Left ventricle myocardium superior (tissue), 1 donor: ENCODE measurements around the gene GALNT4. TPM values are rescaled to one million over a fixed set of nuclear protein-coding genes. Genes with fewer than 3 reads are reported as not detected.
A peak's percentile ranks its signal among the peaks of the same experiment; 100 is the strongest.

Experiments used
- ATAC-seq: fragments of 200-7000 bp; cut with Tn5 transposase; one replicate; pipeline ENCODE4 v1.9.1; 2020; ENCODE audit warnings: mild to moderate bottlenecking, moderate library complexity
- DNase-seq: peaks from one replicate; pipeline ENCODE4 v3.0.0-alpha.2; 2020
- intact Hi-C: fragments of 100-400 bp; cut with micrococcal nuclease; formaldehyde crosslinking; loops from one replicate; pipeline ENCODE4 v1.11.0; 2022
- total RNA-seq: library from RNA; stranded (reverse); fragmentation: NEBNext Ultra II Directional; extraction: Animal tissue kit (Norgen Biotek cat#: 25700); gene quantifications from one replicate; pipeline ENCODE4 v1.2.1, GENCODE V29; 2021
- donor health status: DM: no; HTN: yes; CAD: no; lungs with severe emphysema.

The GALNT4 gene
- total RNA-seq, 1 donor from 2014 or later, result 1.8 TPM

DNA sequence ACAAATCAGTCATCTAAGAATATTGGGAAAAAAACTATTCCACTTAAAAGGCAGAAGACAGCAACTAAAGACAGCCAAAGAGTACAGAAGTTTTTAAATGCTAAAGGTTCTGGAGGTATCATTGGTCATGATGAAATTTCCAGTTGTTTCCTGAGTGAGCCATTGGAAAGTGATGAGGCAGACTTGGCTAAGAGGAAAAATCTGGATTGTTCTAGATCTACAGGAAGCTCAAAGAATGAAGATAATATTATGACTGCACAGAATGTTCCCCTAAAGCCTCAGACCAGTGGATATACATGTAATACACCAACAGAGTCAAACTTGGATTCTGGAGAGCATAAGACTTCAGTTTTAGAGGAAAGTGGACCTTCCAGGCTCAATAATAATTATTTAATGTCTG lies 22.8 kb downstream of the GALNT4 start:
- intact Hi-C loops, result no loop called here
- ATAC-seq, result no peak
- no peak for DNase-seq

DNA sequence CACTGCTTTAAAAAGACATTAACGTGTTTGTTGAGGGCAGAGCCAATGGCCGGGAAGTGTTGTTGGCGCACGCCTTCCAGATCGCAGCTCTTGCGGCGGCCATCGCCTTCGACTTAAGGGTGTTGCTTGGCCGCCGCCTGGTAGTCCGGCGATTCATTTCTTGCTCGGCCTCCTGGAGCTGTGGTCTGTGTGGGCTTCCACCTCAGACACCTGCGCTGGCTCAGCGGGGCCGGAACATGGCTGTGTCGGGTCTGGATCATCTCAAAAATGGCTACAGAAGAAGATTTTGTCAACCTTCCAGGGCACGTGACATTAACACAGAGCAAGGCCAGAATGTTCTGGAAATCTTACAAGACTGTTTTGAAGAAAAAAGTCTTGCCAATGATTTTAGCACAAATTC lies 24.7 kb downstream of the GALNT4 start:
- intact Hi-C loops, result no loop called here
- DNase-seq, result no peak
- no peak for ATAC-seq

DNA sequence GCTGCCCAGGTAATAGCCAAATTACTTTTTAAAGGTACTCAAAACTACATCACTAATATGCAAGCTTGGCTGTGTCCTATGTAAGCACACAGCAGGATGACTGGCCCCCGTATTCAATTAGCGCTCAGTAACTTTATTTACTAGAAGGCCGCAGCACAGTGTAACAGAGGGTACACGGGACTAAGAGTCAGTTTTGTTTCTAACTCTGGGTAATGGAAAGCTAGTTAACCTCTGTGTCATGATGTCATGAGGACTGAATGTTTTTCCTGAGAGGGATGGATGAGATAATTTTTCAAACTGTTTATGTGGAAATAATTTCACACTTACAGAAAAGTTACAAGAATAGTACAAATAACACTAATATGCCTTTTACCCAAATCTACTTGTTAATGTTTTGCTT lies 27.1 kb downstream of the GALNT4 start:
- ATAC-seq (peak; percentile 87), DNase-seq (no peak)
- intact Hi-C loops, result no loop called here

DNA sequence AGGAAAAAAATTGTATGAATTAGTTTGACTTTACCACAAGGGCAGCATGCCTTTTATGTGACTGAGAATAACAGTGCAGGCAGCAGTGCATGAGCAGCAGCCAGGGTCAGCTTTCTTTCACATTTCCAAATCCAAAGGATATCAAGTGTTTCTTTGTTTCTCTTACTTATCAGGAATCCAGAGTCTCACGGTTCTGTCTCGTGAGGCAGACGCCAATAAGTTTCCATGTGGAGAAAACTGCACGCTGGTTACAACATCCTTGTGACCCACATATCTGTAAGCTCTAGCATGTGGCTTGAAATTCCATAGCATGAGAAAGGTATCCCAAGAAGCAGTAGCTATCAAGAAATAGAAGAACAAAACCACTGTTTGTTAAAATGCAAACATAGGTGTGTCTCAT lies 27.6 kb downstream of the GALNT4 start:
- intact Hi-C loops, result no loop called here
- ATAC-seq (peak; percentile 89), DNase-seq (no peak)

DNA sequence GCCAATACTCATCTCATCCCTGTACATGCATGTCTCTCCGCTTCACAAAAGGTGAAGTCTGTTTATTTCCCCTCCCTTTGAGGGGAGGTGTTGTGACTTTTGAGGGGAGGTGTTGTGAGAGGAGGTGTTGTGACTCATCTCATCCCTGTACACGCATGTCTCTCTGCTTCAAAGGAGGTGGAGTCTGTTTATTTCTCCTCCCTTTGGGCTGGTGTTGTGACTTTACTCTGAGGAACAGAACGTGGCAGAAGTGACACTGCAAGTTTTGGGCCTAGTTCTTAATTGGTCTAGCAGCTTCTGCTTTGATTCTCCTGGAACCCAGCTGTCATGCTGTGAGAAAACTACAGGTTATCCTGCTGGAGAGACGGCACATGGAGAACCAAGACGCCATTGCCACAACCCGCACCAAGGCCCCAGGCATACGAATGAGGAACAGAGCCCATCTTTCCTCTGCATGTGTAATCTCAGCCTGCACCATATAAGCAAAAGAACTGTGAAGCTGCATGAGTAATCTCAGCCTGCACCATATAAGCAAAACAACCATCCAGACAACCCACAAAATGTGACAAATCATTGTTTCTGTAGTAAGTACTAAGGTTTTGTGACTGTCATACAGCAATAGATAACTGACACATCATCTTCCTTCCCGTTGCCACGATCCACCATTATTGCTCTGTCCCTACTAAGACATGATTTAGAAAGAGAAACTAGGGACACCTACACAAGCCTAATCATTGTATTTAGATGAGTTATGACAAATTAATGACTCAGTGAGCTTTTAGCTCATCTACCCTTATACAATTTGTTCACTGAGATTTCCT lies 30.0 kb downstream of the GALNT4 start:
- DNase-seq, result no peak
- intact Hi-C loops, result no loop called here
- ATAC-seq, result no peak

DNA sequence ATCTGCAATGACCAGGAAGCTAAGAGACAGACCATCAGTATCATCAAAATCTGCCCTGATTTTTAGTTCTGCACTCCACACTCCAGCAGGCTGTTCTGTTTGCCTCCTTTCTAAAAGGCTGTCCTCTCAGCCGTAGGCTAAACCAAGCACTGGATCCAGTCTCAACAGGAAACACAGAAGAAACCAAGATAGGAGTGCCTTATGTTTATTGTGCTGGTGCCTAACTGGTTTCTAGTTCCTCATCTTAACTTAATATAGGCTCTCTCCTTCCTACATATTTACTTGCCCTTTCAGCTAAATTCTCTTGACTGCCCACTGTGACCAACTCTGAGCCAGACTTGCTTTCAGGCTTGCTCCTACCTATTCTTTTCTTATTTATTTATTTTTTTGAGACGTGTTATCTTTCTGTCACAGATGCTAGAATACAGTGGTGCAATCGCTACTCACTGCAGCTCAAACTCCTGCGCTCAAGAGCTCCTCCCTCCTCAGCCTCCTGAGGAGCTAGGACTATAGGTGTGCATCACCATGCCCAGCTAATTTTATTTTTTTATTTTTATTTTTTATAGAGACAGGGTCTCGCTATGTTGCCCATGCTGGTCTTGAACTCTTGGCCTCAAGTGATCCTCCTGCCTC lies 30.8 kb downstream of the GALNT4 start:
- no peak for ATAC-seq
- intact Hi-C loops, result no loop called here
- no peak for DNase-seq

DNA sequence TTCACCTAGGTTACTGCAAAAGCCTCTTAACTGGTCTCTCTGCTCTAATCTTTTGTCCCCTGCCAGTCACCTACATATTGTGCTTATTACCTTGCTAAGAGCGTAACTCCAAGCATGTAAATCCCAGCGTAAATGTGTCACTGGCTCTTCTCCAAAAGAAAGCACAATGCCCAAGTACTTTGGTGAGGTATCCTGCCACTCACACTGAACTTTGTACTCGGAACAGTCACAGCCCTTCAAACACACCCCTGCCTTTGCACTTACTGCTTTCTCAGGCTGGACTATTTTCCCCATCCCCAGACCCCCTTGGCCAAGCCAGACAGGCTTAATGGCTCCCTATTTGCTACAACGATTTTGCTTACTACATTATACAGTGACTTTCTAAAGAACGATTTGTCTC lies 31.7 kb downstream of the GALNT4 start:
- intact Hi-C loops, result no loop called here
- no peak for ATAC-seq
- no peak for DNase-seq

DNA sequence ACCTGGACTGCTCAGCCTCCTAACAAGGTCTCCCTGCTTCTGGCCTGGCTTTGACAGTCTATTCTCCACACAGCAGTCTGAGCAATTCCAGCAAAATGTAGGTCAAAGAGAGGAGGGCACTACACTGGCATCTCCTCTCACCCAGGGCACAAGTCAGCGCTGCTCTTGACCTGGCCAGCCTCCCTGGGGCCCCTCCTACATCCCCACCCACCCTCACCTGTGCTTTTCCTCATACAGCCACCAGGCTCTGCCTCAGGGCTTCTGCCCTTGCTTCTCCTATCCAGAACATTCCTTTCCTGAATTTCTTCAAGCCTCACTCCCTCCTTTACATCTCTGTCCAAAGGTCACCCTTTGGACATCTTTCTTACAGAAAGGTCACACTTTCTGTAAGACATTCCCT lies 33.7 kb downstream of the GALNT4 start:
- ATAC-seq (no peak), DNase-seq (no peak)
- intact Hi-C loops, result no loop called here

DNA sequence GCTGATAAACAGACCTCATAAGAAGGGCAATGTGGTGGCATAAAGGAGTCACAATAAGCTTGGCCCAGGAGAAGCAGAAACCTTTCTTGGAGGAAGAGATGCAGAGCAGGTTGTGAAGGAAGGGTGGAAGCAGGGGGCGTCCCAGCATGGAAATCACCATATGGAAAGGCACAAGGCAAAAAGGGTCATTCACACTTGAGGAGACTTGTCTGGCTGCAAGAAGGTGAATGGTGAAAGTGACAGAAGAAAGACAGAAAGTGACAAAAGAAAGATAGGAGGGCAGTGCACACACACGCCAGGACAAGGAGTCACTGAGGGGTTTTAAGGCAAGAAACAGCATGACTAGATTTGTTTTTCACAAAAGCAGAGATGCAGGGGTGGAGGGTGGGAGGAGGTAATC lies 38.3 kb downstream of the GALNT4 start:
- intact Hi-C loops, result no loop called here

DNA sequence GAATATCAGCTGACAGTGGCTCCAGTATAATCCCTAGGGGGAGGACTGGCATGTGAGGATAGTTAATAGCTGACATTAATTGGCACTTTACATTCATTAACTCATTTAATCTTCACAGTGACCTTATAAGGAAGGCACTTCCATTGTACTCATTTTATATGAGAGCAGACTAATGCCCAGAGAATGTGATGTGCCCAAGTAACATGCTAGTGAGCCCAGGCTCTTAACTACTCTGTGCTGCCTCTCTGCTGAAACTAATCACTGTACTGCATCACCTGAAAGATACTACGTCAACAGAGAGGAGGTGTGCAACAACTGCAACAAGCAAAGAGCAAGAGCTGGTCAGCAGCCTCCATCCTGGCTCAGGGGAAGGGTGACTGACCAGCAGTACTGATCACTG lies 40.1 kb downstream of the GALNT4 start:
- DNase-seq, result no peak
- intact Hi-C loops, result no loop called here
- ATAC-seq, result no peak

More for the DNA sequence above, 38.3 kb downstream of the GALNT4 start:
- DNase-seq, result no peak
- ATAC-seq, result no peak

DNA sequence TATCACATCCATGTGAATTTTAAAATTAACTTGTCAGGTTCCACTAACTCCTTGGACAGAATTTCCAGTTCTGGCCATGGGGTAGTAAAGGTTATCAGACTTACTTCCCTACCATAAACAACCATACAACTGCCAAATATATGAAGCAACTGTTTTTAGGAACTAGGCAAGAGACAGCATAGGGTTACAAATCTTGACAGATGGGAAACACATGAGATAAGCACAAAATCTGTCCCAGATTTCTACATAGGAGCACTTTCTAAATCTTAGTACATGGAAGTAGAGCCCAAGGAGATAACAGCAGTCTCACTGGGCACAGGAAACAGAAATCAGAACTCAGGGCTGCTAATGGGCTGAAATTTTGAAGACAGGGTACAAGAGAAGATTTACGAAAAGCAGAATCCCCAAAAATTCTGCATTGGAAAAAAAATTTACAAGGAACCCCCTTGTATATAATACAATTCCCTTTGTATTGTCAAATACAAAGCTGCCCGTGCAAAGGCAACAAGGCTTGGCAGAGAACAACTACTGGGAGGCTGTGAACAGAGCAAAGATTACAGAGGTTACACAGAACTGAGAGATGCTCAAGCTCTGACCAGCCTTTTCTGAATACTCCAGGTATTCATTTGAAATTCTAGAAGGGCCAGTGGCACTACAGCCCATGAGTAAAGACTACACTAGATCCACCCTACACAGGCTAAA lies 43.2 kb downstream of the GALNT4 start:
- no peak for DNase-seq
- intact Hi-C loops, result no loop called here
- ATAC-seq, result peak; percentile 20

DNA sequence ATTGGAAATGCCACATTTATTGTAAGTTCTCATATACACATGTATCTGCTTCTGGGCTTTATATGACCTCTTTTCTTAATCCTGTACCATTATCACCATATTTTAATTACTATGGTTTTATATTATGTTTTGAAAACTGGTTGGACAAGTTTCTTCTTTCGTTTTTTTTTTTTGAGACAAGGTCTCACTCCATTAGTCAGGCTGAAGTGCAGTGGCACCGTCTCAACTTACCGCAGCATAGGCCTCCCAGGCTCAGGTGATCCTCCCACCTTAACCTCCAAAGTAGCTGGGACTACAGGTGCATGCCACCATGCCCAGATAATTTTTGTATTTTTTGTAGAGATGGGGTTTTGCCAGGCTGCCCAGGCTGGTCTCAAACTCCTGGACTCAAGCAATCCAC lies 44.6 kb downstream of the GALNT4 start:
- ATAC-seq (no peak), DNase-seq (no peak)
- intact Hi-C loops, result no loop called here

DNA sequence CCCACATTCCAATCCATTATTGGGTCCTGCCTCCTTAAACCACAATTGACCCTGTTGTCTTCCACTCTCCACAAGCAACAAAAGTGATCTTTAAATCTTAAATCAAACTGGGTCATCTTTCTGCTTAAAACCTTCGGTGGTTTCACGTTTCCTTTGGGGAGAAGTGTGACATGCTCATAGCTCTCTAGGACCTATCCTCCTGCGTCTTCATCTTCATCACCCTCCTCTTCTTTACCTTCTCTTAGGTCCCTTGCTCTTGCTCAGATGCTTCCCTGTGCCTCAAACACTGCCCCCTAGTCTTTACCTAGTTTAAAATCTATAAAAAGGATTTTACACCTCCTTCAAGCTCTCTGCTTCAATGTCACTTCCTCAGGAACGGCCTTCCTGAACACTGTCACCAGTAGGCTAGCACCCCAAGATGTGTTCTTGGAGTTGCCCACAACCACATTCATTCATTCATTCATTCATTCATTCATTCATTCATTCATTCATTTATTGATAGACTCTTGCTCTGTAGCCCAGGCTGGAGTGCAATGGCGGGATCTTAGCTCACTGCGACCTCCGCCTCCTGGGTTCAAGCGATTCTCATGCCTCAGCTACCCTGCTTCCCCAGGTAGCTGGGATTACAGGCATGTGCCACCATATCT lies 46.8 kb downstream of the GALNT4 start:
- ATAC-seq, result no peak
- no peak for DNase-seq
- intact Hi-C loops, result no loop called here

DNA sequence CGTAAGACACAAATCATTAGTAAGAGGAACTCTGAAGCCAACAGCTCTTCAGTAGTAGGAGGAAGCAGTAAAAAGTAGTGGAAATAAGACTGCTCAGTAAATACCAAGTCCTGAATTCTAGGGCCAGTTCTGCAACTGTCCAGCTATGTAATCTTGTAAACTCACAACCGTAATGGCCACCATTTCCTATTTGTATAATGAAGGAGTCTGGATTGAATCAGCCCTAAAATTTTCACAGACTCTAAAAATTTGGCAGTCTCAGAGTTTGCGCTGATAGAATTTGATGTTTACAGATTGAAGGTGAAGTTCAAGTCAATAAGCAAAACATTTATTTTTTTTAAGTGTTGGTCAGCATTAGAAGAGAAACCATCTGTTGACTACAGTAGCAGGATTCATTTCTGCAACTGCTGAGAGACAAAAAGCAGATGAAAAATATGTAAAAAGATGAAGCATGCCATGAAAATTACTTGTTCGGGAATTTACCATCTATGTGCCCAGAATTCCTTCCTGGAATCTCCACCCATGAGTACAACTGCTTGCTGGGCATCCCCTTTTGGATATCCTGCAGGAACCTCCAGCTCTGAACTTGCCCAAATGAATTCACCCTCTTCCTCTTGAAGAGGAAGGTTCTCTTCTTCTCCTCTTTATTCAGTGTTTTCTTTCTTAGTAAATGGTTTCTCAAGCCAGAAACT lies 47.5 kb downstream of the GALNT4 start:
- no peak for DNase-seq
- no peak for ATAC-seq
- intact Hi-C loops, result no loop called here

DNA sequence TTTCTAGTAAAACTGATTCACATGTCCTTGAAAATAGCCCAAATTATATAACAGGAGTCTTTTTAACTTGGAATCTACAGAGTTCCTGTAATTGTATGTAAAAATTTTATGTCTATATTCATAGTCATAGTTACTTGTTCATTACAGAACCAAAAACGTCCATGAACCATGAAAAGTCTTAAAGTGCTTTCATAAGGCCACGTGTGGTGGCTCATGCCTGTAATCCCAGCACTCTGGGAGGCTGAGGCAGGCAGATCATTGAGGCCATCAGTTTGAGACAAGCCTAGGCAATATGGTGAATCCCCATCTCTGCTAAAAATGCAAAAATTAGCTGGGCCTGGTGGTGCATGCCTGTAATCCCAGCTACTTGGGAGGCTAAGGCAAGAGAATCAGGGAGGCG lies 48.4 kb downstream of the GALNT4 start:
- ATAC-seq (no peak), DNase-seq (no peak)
- intact Hi-C loops, result no loop called here

DNA sequence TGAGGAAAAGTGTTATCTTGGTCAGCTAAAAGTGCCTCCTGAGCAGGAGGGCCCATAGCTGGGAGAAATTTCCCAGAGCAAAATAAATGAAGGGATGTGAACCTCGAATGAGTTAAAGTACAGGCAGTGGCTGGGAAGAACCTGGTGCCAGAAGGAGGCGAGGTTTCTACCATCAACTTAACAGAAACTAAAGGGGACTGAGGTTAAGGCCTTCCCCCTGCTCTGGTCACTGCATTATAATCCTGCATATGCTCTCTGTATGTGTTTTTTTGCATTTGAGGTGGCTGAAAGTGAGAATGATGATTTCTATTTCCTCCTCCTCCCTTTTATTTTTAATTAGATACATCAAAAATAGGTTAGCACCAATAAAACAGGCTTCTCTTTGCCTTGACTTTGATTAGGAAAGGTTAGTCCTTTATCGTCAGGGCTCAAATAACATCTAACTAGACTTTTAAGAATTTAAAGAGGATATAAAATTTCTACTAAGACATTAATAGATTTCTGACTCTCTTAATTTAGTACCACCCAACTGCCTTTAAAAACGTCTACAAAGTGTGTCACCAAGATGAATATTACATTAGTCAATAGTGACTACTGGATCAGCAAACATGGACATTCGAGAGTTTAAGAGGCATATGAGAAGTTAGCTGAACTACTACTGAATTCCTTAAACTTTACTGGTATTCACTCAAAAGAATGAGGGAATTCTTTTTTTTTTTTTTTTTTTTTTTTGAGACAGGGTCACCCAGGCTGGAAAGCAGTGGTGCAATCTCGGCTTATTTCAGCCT lies 49.2 kb downstream of the GALNT4 start:
- ATAC-seq (no peak), DNase-seq (no peak)
- intact Hi-C loops, result no loop called here

DNA sequence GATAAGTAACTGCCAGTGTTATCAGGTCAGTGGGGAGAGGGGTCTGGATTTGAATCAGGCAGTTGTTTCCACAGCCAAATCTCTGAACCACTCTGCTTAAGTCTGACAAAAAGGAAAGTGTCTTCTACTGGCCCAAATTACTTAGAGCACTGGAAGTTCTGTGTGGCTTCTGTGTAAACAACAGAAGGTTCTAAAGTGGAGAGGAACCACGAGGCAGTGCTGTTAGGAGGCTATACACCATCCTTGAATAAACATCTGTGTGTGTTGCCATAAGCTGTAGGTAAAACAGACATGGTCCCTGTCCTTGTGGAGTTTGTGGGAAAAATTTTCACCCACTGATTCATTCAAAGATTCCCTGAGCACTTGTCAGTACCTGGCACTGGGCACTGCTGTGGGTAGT lies 50.0 kb downstream of the GALNT4 start:
- intact Hi-C loops, result loop anchor here (5.0 kb wide), 1 partner anchor 58 kb away; no protein-coding TSS in a partner anchor
- DNase-seq, result no peak
- ATAC-seq, result no peak
